Hematopoietic multipotent progenitor cell treated with erythropoietin and hydrocortisone succinate and interleukin-3 and kit ligand, for 6 days (in vitro differentiated cells): Measurements from ENCODE around the gene CACNA1H.
A peak's percentile ranks its signal among the peaks of the same experiment; 100 is the strongest.
"Not testable (repeated sequence)": the region's sequence is repeated elsewhere in the genome, so short reads cannot be mapped to it uniquely, and the experiment has no call there.

Experiments
- DNase-seq: peaks from one replicate; pipeline ENCODE4 v3.0.0-alpha.2; 2015

Gene CACNA1H

GRCh38 chr16:1256874-1257322, 104.0 kb downstream of the CACNA1H start:
- no peak for DNase-seq

GRCh38 chr16:1257561-1258224, 104.8 kb downstream of the CACNA1H start:
- no peak for DNase-seq

DNA sequence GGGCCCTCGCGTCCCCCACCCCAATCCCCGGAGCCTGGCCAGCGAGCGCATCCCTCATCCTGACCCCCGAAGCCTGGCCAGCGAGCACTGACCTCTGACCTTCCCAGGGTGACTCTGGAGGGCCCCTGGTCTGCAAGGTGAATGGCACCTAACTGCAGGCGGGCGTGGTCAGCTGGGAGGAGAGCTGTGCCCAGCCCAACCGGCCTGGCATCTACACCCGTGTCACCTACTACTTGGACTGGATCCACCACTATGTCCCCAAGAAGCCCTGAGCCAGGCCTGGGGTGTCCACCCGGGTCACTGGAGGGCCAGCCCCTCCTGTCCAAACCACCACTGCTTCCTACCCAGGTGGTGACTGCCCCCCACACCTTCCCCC, 105.3 kb downstream of the CACNA1H start:
- peak; percentile 28 for DNase-seq

GRCh38 chr16:1258906-1259759, 106.2 kb downstream of the CACNA1H start:
- DNase-seq: peak; percentile 44

GRCh38 chr16:1259760-1260068, 106.8 kb downstream of the CACNA1H start:
- DNase-seq: no peak

GRCh38 chr16:1260101-1260680, 107.3 kb downstream of the CACNA1H start:
- DNase-seq: no peak

DNA sequence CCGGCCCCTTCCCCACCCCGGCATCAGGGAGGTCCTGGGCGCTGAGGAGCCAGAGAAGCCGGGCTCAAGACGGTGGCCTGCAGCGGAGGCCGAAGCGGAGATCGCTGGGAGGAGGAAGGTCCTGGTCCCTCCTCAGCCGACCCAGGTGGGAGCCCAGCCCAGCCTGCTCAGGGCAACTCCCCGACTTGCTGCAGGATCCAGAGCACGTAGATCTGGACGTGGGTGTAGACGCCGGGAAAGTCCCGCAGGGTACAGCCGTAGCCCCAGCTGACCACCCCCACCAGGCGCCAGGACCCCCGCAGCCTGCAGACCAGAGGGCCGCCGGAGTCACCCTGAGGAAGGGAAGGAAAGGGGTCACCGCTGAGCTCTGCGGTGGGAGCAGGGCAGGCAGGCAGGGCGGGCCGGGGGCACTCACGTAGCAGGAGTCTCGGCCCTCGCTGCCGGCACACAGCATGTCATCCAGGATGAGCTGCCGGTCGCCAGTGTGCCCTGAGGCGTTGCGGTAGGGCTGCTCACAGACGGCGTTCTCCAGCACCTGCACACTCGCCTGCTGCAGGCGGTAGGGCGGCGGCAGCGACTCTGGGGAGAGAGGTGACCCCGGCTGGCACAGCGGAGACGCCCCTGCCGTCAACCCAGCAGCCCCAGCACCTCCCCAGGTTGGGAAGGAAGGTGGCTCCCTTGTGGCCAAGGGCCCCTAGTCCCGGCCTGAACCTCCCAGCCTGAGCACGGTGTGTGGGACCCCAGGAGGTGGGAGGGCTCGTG, 108.4 kb downstream of the CACNA1H start:
- DNase-seq: peak; percentile 28

GRCh38 chr16:1262210-1262845, 109.4 kb downstream of the CACNA1H start:
- DNase-seq: no peak

DNA sequence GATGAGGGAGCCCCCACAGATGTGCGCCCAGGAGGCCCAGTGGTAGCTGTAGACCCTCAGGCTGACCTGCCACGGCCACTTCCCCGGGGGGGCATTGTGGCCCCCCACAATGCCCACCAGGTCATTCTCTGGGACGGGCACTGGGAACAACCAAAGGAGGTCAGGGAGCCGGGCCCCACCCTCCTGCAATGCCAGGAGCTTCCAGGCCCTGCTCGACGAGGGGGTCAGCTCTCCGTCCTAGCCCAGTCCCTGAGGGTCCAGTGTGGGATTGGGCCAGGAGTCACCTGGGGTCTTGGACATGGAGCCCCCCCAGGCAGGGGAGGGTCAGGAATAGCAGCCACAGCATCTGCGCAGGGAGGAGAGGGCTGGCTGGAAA, 109.9 kb downstream of the CACNA1H start:
- DNase-seq: no peak

DNA sequence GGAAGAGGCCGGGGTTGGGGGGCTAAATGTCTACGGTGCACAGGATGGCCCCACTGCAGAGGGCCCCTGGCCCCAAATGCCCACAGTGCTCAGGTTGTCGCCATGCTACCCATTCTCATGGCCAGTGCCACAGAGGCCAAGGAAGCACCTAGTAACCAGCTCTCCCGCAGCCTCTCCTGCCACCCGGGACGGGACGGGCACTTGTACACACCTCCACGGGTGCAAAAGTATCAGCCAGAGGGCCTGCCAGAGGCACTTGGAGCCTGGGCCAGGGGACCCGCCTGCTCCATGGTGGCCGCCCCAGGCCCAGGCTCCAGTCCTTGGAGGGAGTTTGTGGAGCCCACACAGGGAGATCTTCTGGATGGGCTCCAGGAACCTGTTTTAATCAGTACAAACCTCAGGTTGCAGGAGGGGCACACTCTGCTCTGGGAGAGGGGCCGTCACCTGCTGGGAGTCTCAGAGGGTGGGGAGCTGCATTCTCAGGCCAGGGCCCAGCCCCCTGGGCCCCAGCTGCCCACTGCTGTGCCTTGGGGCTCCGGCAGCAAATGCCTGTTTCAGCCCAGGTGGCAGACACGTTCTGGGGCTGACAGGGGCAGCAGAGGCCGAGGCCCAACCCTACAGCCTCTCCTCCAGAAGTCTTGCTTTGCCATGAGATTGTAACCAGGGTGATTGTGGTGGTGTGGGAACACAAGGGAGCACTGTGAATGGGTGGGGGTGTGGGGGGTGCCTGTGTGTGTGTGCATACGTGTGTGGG, 110.9 kb downstream of the CACNA1H start:
- no peak for DNase-seq

DNA sequence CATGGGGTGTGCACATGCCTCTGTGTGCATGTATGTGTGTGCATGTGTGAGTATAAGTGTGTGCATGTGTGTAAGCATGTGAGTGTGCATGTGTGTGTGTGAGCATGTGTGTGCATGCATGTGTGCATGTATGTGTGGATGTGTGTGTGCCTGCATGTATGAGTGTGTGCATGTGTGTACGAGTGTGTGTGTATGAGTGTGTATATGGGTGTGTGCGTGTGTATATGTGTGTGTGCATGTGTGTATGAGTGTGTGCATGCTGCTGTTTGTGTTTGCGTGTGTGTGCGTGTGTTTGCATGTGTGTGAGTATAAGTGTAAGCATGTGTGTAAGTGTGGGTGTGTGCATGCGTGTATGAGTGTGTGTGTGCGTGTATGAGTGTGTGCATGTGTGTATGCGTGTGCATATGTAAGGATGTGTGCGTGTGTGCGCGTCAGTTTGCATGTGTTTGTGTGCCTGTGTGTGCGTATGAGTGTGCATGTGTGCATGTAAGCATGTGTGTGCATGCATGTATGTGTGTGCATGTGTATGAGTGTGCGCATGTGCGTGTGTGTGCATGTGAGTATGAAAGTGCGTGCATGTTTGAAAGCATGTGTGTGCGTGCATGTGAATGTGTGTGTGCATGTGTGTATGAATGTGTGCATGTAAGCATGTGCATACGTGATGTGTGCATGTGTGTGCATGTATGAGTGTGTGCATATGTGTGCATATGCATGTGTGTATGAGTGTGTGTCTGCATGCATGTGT, 111.6 kb downstream of the CACNA1H start:
- no peak for DNase-seq

DNA sequence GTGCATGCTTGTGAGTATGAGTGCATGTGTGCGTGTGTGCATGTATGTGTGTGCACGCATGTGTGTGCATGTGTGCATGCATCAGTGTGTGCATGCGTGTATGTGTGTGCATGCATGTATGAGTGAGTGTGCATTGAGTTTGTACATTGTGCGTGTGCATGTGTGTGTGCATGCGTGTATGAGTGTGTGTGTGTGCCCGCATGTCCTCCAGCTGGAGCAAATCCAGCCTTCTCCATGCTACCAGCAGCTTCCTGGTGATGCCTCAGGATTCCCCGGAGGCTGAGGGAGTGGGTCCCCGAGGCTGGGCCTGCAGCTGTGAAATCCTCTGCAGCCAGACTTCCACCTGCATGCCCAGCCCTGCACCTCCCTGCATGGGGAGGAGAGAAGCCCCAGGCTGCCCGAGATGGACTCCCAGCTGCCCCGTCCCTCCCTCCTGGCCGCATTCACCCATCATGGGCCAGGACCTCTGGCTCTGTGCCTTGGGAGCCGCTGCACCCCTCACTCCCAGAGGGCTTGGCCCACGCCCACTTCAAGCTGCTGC, 112.3 kb downstream of the CACNA1H start:
- no peak for DNase-seq

GRCh38 chr16:1265826-1266225, 112.9 kb downstream of the CACNA1H start:
- DNase-seq: no peak

- not testable (repeated sequence) for DNase-seq
These were observed 116.5 kb downstream of the CACNA1H start for GRCh38 chr16:1269418-1269817.

- DNase-seq: no peak
These were observed 118.4 kb downstream of the CACNA1H start for GRCh38 chr16:1271380-1271723.
